BJ (cell line): ENCODE results near the gene IFI44L. TPM values are rescaled to one million over a fixed set of nuclear protein-coding genes. Genes with fewer than 3 reads are reported as not detected.

ENCODE experiments used
- CTCF ChIA-PET: fragments of 350-600 bp; formaldehyde crosslinking; extraction: SDS; loops from one replicate; lab custom pipeline; 2021; ENCODE audit warnings: antibody characterized with exemption, inconsistent platforms; lab: Yijun Ruan, JAX
- POLR2A ChIA-PET: fragments of 300-600 bp; sonication (Branson Sonifier 250); formaldehyde crosslinking; extraction: SDS; loops from one replicate; lab custom pipeline; 2021; ENCODE audit warnings: antibody characterized with exemption; lab: Charles Lee
- DNase-seq: peaks from one replicate; pipeline ENCODE4 v3.0.0-alpha.2; 2011; ENCODE audit warnings: low read depth
- H3K27me3 ChIP-seq: 2 replicates; pipeline ENCODE4 v1.6.0; 2011; ENCODE audit warnings: low read length; ENCODE audit not compliant: control insufficient read depth, insufficient read depth
- H3K36me3 ChIP-seq: 2 replicates; pipeline ENCODE4 v1.5.1; 2011; ENCODE audit warnings: low read length; ENCODE audit not compliant: control insufficient read depth, insufficient read depth
- H3K4me3 ChIP-seq: 2 replicates; pipeline ENCODE4 v1.5.1; 2011; ENCODE audit warnings: low read depth, mild to moderate bottlenecking, control low read depth, low read length
- polyA plus RNA-seq: library from polyadenylated mRNA; depleted of rRNA; stranded (reverse); fragments of >200 nt; gene quantifications from 2 replicates; pipeline ENCODE4 v1.2.3, GENCODE V29; 2011
- TF ChIP-seq, protein P1 (sequence below): IDR thresholded peaks from 2 replicates; pipeline ENCODE4 v1.5.1; 2011; ENCODE audit warnings: low read depth, mild to moderate bottlenecking, control low read depth, inconsistent platforms, low read length, moderate library complexity; ENCODE audit not compliant: insufficient read depth

The IFI44L gene
- polyA plus RNA-seq, 1 experiment: 0.28 TPM

DNA sequence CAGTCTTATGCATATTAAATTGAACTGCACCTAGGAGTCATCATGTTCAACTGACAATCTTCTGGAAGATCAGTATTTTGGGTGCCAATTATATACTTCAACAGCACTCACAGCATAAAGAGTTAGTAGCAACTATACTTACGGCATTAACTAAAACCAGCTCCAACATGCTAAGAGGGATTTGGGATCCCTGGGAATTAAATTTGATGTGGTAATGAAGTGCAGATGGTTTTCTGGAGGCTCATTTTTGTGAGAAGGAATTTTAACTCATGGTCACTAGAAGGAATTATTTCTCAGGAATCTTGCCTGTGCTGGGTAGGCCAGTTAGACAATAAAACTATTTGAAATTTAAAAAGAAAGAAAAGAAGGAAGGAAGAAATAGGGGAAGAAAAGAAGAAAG lies 47.7 kb downstream of the IFI44L start:
- ChIA-PET POLR2A (no interaction called here), CTCF (interaction anchor here (0.7 to 3.3 kb wide), 3 partner anchors 8 to 697 kb away, joined by 3 to 20 read pairs (median 4); no protein-coding TSS in a partner anchor)
- DNase-seq: no peak
- TF ChIP-seq, protein P1, sequence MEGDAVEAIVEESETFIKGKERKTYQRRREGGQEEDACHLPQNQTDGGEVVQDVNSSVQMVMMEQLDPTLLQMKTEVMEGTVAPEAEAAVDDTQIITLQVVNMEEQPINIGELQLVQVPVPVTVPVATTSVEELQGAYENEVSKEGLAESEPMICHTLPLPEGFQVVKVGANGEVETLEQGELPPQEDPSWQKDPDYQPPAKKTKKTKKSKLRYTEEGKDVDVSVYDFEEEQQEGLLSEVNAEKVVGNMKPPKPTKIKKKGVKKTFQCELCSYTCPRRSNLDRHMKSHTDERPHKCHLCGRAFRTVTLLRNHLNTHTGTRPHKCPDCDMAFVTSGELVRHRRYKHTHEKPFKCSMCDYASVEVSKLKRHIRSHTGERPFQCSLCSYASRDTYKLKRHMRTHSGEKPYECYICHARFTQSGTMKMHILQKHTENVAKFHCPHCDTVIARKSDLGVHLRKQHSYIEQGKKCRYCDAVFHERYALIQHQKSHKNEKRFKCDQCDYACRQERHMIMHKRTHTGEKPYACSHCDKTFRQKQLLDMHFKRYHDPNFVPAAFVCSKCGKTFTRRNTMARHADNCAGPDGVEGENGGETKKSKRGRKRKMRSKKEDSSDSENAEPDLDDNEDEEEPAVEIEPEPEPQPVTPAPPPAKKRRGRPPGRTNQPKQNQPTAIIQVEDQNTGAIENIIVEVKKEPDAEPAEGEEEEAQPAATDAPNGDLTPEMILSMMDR: no peak
- H3K36me3 ChIP-seq: no peaks in the 10 kb centered on the region
- no peaks in the 10 kb centered on the region for H3K27me3 ChIP-seq
- H3K4me3 ChIP-seq: no peak overlapping the region

DNA sequence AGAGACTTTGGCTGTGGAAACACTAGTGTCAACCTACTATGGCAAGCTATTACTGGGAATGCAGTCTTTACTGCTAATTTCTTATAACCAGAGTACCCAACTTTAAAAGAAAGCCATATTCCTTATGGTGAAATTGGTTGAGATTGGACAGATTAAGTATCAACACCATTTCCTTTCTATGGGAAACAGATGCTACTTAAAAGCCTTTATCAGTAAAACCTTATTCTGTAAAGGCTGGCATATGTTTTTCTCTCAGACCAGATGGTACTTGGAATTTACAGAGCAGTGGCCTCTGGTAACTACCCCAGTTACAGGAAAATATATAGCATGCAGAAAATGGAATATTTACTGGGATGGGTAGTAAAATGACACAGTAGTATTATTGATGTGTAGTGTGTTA lies 48.2 kb downstream of the IFI44L start:
- TF ChIP-seq, protein P1: no peak
- CTCF ChIA-PET: interaction anchor here (3.3 kb wide), 1 partner anchor 51 kb away, joined by 20 read pairs; no protein-coding TSS in a partner anchor
- Histone ChIP-seq H3K27me3 (no peaks in the 10 kb centered on the region), H3K4me3 (no peak overlapping the region), H3K36me3 (no peaks in the 10 kb centered on the region)
- POLR2A ChIA-PET: no interaction called here
- no peak for DNase-seq

DNA sequence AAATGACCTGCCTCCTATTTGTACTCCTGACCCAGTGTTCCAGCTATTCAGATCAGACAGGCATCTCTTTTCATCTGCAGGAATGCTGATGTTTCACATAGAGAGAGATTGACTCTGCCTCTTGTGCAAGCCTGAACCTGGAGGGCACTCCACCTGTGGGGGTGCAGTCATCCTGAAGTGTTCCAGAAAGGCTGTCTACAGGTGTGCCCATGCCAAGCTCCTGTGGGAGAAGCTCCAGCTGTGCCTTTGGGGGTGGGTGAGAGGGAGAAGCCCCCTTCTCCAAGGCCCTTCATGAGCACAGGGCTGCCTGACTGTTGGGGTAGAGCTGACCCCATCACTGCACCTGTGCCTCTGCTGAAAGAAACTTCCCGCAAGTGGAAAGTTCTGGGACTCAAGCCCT lies 52.2 kb downstream of the IFI44L start:
- ChIA-PET POLR2A (no interaction called here), CTCF (interaction anchor here (0.8 to 2.8 kb wide), 8 partner anchors 11 to 545 kb away, joined by 3 to 26 read pairs (median 4); no protein-coding TSS in a partner anchor)
- Histone ChIP-seq H3K36me3 (no peaks in the 10 kb centered on the region), H3K27me3 (no peaks in the 10 kb centered on the region), H3K4me3 (no peak overlapping the region)
- TF ChIP-seq, protein P1: no peak
- no peak for DNase-seq

DNA sequence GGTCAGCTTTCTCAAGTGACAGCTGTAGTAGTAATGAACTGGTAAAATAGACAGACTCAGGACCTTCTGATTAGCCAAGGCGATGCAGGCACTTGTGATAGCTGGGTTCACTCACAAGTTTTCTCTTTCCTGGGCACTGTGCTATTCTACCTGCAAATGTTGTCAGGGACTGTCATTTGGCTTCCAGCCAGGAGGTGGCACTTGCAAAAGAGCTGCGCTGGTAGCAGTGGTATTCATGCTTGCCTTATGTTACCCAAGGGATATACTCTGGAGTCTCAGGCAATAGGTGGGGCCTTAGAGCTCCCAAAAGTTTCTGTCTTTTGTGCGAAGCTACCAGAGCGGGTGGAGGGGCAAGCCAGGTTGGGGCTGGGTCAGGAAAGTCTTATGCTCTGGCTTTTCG lies 52.9 kb downstream of the IFI44L start:
- POLR2A ChIA-PET: no interaction called here
- CTCF ChIA-PET: interaction anchor here (0.6 to 2.8 kb wide), 6 partner anchors 11 to 800 kb away, joined by 3 to 26 read pairs (median 4); no protein-coding TSS in a partner anchor
- Histone ChIP-seq H3K27me3 (no peaks in the 10 kb centered on the region), H3K36me3 (no peaks in the 10 kb centered on the region), H3K4me3 (no peak overlapping the region)
- TF ChIP-seq, protein P1: no peak
- no peak for DNase-seq

DNA sequence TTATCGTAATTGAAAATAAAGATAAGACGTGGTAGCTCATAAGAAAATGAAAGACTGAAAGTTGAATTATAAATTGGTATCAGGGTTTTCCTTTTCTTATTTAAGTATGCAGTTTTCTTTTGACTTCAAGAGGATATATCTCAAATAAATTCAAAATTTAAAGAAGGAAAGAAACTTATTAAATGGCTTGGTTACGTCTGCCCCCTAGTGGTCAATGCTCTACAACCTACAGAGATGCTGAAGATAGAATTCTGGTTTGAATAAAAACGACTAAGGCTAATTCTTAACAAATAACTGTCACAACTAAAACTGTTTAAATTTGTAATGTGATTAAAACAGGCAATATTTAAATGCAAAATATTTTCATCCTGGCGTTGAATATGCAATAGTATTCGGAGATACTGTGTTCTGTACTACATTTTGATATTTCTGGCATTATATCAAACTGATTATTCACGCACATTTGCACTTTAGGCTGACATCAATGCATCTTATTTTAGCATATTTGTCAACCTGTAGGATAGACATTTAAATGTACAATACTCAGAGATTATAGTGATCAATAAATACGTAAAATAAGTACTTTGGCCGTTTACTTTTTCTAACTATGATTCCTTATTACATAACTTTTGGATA lies 56.2 kb downstream of the IFI44L start:
- TF ChIP-seq, protein P1: peak; percentile 71
- POLR2A ChIA-PET: no interaction called here
- Histone ChIP-seq H3K36me3 (no peaks in the 10 kb centered on the region), H3K4me3 (no peak overlapping the region), H3K27me3 (no peaks in the 10 kb centered on the region)
- DNase-seq: no peak
- CTCF ChIA-PET: interaction anchor here (0.9 to 2.2 kb wide), 8 partner anchors 9 to 550 kb away, joined by 3 to 22 read pairs (median 4); partner anchors contain the start of gene IFI44L
